Fibroblast of lung (primary cell): ENCODE data around the gene ZNF600. TPM values are rescaled to one million over a fixed set of nuclear protein-coding genes. Genes with fewer than 3 reads are reported as not detected.
"Not testable (repeated sequence)": the region's sequence is repeated elsewhere in the genome, so short reads cannot be mapped to it uniquely, and the experiment has no call there.

Experiments
- DNase-seq, 2 donors: peaks; one replicate each; pipeline versions ENCODE4 v3.0.0 to v3.0.0-alpha.2; 2010; ENCODE audit warnings: low read depth in 2 of 2
- H2AFZ ChIP-seq: 2 replicates; pipeline ENCODE4 v1.5.1; 2012; ENCODE audit warnings: low read length, control low read depth, inconsistent platforms
- H3K27ac ChIP-seq: 2 replicates; pipeline ENCODE4 v1.5.1; 2011; ENCODE audit warnings: low read length, control low read depth; ENCODE audit not compliant: insufficient read depth
- H3K27me3 ChIP-seq: 2 replicates; pipeline ENCODE4 v1.5.1; 2011; ENCODE audit warnings: mild to moderate bottlenecking, low read length; ENCODE audit not compliant: control insufficient read depth, insufficient read depth
- H3K36me3 ChIP-seq: 2 replicates; pipeline ENCODE4 v1.5.1; 2011; ENCODE audit warnings: low read length; ENCODE audit not compliant: control insufficient read depth, insufficient read depth
- H3K4me1 ChIP-seq: 2 replicates; pipeline ENCODE4 v1.5.1; 2011; ENCODE audit warnings: low read length; ENCODE audit not compliant: control insufficient read depth, insufficient read depth; ENCODE audit errors: extremely low read depth
- H3K4me2 ChIP-seq: 2 replicates; pipeline ENCODE4 v1.5.1; 2011; ENCODE audit warnings: low read length, control low read depth; ENCODE audit not compliant: insufficient read depth; ENCODE audit errors: extremely low read depth
- H3K4me3 ChIP-seq, 4 experiments: fragments of 200-600 bp in 1 of 4; sonication (generic) in 1 of 4; replicated peaks in 1 of 4; 2 replicates each; pipeline ENCODE4 v1.5.1; 2011 to 2016; ENCODE audit warnings: low read length in 4 of 4, low read depth in 3 of 4, mild to moderate bottlenecking in 3 of 4, control low read depth in 2 of 4, inconsistent platforms in 1 of 4, mixed read lengths in 1 of 4; ENCODE audit not compliant: insufficient read depth in 1 of 4; ENCODE audit errors: control extremely low read depth in 1 of 4
- H3K79me2 ChIP-seq: 2 replicates; pipeline ENCODE4 v1.5.1; 2012; ENCODE audit warnings: mild to moderate bottlenecking, low read length, inconsistent platforms; ENCODE audit not compliant: control insufficient read depth, insufficient read depth
- H3K9ac ChIP-seq: 2 replicates; pipeline ENCODE4 v1.5.1; 2011; ENCODE audit warnings: mild to moderate bottlenecking, low read length, control low read depth; ENCODE audit not compliant: insufficient read depth
- H3K9me3 ChIP-seq: 2 replicates; pipeline ENCODE4 v1.5.1; 2012; ENCODE audit warnings: low read depth, low read length; ENCODE audit not compliant: control insufficient read depth, insufficient read depth
- H4K20me1 ChIP-seq: 2 replicates; pipeline ENCODE4 v1.5.1; 2011; ENCODE audit warnings: low read length; ENCODE audit not compliant: control insufficient read depth, insufficient read depth; ENCODE audit errors: extremely low read depth
- EZH2 ChIP-seq: IDR thresholded peaks from 2 replicates; pipeline ENCODE4 v1.5.1; 2012; ENCODE audit warnings: low read length, control low read depth, mild to moderate bottlenecking; ENCODE audit errors: missing control alignments
- polyA plus RNA-seq, 2 donors: library from polyadenylated mRNA; depleted of rRNA in 1 of 2; stranded (reverse) in 1 of 2; unstranded in 1 of 2; fragments of >200 nt; gene quantifications; 2 replicates each; pipeline ENCODE4 v1.2.1, GENCODE V29; 2011 to 2012; ENCODE audit warnings: missing spikeins in 1 of 2
- total RNA-seq: library from RNA; depleted of rRNA; stranded (reverse); fragments of >200 nt; gene quantifications from 2 replicates; pipeline ENCODE4 v1.2.1, GENCODE V29; 2014
- TF ChIP-seq, protein P1 (sequence below), 2 donors: IDR thresholded peaks in 1 of 2; conservative IDR thresholded peaks in 1 of 2; 1 replicate in 1 of 2; 2 replicates in 1 of 2; pipeline ENCODE4 v1.5.1; 2011 to 2012; ENCODE audit warnings: low read length in 2 of 2, control low read depth in 1 of 2, inconsistent platforms in 1 of 2, low read depth in 1 of 2, mild to moderate bottlenecking in 1 of 2

Gene ZNF600
- total and polyA plus RNA-seq, 2 donors (not counting 1 experiment from before 2014, with no cell fraction given), result 2.7 to 5.0 TPM

DNA sequence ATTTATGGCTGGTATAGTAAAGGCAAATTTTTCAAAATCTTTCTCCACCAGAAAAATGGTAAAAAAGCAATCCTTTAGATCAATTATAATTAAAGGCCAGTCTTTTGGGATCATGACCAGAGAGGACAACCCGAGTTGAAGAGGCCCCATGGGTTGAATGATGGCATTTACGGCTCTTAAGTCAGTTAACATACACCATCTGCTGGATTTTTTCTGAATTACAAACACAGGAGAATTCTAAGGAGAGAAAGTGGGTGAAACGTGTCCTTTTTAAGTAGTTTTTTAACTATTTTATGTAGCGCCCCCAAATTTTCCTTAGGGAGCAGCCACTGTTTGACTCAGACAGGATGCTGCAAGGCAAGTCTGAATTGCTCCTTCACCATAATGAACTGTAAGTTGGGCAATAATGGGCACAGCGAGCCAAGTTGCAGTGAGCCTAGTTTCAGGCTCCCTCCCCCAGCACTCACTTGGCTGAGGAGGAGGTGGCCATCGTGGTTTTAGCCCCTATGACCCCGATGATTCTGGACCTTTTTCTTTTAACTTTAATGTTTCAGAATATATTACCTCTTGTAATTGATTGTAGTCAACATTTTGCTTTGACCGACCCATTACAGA is 38.1 kb downstream of the ZNF600 start:
- peak; percentile 39 to 65 for DNase-seq
- Histone ChIP-seq H2AFZ (no peak overlapping the region), H3K79me2 (no peaks in the 10 kb centered on the region), H3K4me3 (no peak overlapping the region), H3K9ac (no peak overlapping the region), H3K27ac (no peak overlapping the region), H4K20me1 (no peaks in the 10 kb centered on the region), H3K9me3 (no peaks in the 10 kb centered on the region), H3K4me2 (no peak overlapping the region), H3K27me3 (no peaks in the 10 kb centered on the region), H3K36me3 (no peaks in the 10 kb centered on the region), H3K4me1 (no peaks in the 10 kb centered on the region)
- TF ChIP-seq, protein P1, sequence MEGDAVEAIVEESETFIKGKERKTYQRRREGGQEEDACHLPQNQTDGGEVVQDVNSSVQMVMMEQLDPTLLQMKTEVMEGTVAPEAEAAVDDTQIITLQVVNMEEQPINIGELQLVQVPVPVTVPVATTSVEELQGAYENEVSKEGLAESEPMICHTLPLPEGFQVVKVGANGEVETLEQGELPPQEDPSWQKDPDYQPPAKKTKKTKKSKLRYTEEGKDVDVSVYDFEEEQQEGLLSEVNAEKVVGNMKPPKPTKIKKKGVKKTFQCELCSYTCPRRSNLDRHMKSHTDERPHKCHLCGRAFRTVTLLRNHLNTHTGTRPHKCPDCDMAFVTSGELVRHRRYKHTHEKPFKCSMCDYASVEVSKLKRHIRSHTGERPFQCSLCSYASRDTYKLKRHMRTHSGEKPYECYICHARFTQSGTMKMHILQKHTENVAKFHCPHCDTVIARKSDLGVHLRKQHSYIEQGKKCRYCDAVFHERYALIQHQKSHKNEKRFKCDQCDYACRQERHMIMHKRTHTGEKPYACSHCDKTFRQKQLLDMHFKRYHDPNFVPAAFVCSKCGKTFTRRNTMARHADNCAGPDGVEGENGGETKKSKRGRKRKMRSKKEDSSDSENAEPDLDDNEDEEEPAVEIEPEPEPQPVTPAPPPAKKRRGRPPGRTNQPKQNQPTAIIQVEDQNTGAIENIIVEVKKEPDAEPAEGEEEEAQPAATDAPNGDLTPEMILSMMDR (conservative IDR thresholded peaks at IDR 0.05 in 1 of 2, IDR thresholded peaks at IDR 0.05 in 1 of 2; ENCODE audit: low read depth in 1 of 2, low read length in 2 of 2), result peak; percentile 21 to 28
- TF ChIP-seq EZH2, result no peak

DNA sequence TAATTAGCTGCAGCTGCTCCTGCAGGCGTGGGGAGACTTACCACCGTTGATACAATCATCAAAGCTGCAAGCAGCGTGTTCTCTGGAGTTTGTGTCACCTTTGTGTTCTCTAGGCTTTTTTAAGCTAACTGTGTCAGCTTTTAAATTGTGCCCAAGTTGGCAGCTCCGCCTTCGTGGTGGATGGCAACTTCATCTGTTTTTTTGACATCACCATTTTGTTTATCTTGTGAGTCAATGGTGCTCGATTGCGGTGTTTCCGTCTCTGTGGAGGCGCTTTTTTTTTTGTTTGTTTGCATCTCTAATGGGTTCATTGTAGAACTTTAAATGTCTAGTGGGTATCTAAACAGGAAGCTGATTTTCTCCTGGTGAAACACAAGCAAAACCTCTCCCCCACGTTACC is 40.7 kb downstream of the ZNF600 start:
- not testable (repeated sequence) for H3K9me3 ChIP-seq, H3K4me1 ChIP-seq, H2AFZ ChIP-seq, H3K36me3 ChIP-seq, DNase-seq, H4K20me1 ChIP-seq, H3K79me2 ChIP-seq, H3K9ac ChIP-seq, H3K27ac ChIP-seq, H3K27me3 ChIP-seq, H3K4me2 ChIP-seq, H3K4me3 ChIP-seq

DNA sequence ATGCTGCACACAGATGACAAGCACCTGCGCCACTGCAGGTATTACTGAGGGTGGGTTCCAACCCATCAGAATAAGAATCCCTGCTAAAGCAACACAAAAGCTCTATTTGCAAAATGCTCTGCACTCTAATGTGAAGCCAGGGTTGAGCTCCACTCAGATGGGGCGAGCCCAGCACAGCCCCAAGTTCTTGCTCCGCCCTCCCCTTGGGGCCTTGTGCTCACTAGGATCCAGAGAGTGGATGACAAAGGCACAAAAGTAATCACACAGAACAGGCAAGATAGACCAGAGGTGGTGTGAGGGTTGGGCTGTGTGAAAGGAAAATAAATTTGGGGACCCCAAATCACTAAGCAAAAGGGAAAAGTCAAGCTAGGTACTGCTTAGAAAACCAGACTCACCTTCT is 43.5 kb downstream of the ZNF600 start:
- Histone ChIP-seq H3K4me2 (no peak overlapping the region), H3K9ac (no peak overlapping the region), H3K4me1 (no peaks in the 10 kb centered on the region), H3K9me3 (no peaks in the 10 kb centered on the region), H4K20me1 (no peaks in the 10 kb centered on the region), H3K36me3 (no peaks in the 10 kb centered on the region), H3K27ac (no peak overlapping the region), H3K79me2 (no peaks in the 10 kb centered on the region), H3K4me3 (no peak overlapping the region), H3K27me3 (no peaks in the 10 kb centered on the region), H2AFZ (no peak overlapping the region)
- no peak for DNase-seq
- TF ChIP-seq, protein P1 (conservative IDR thresholded peaks at IDR 0.05 in 1 of 2, IDR thresholded peaks at IDR 0.05 in 1 of 2; ENCODE audit: low read depth in 1 of 2, low read length in 2 of 2), result no peak
- TF ChIP-seq EZH2, result no peak
